Heart left ventricle (tissue), 16 donors: ENCODE data around the gene IL2RA. TPM values are rescaled to one million over a fixed set of nuclear protein-coding genes. Genes with fewer than 3 reads are reported as not detected.

ENCODE experiments used
- ATAC-seq, 4 donors: fragments of 200-7000 bp; cut with Tn5 transposase; one replicate each; pipeline ENCODE4 v1.9.1; 2020 to 2022; ENCODE audit warnings: moderate library complexity in 4 of 4, mild to moderate bottlenecking in 3 of 4, moderate number of reproducible peaks in 1 of 4
- DNase-seq, 5 donors: peaks; one replicate each; pipeline ENCODE4 v3.0.0-alpha.2; 2020
- H3K27ac ChIP-seq, 12 donors: fragments of 200-600 bp; sonication (generic) in 4 of 12; one replicate each; pipeline versions ENCODE4 v1.5.0 to v1.8.0; 2016 to 2022; ENCODE audit warnings: mild to moderate bottlenecking in 2 of 12
- H3K27me3 ChIP-seq, 9 donors: fragments of 200-600 bp; sonication (generic) in 2 of 9; one replicate each; pipeline versions ENCODE4 v1.5.1 to v1.8.0; 2016 to 2022; ENCODE audit warnings: mild to moderate bottlenecking in 3 of 9
- H3K36me3 ChIP-seq, 9 donors: fragments of 200-600 bp; sonication (generic) in 2 of 9; one replicate each; pipeline versions ENCODE4 v1.5.0 to v1.8.0; 2018 to 2022; ENCODE audit warnings: mild to moderate bottlenecking in 2 of 9
- H3K4me1 ChIP-seq, 12 donors: fragments of 200-600 bp; sonication (generic) in 4 of 12; one replicate each; pipeline versions ENCODE4 v1.5.0 to v1.8.0; 2016 to 2022; ENCODE audit warnings: mild to moderate bottlenecking in 3 of 12
- H3K4me3 ChIP-seq, 12 donors: fragments of 200-600 bp; sonication (generic) in 4 of 12; one replicate each; pipeline versions ENCODE4 v1.5.0 to v1.8.0; 2017 to 2022; ENCODE audit warnings: mild to moderate bottlenecking in 9 of 12, moderate library complexity in 4 of 12
- H3K9me3 ChIP-seq, 12 donors: fragments of 200-600 bp; sonication (generic) in 4 of 12; one replicate each; pipeline versions ENCODE4 v1.5.0 to v1.8.0; 2016 to 2022; ENCODE audit warnings: mild to moderate bottlenecking in 1 of 12
- CTCF ChIP-seq, 12 donors: fragments of 200-600 bp; sonication (generic) in 4 of 12; IDR thresholded peaks; one replicate each; pipeline versions ENCODE4 v1.5.0 to v1.8.0; 2018 to 2022; ENCODE audit warnings: antibody characterized with exemption in 12 of 12, mild to moderate bottlenecking in 5 of 12
- POLR2A ChIP-seq, 2 donors: fragments of 450-650 bp; IDR thresholded peaks; one replicate each; pipeline ENCODE4 v1.6.1; 2017; ENCODE audit warnings: antibody characterized with exemption in 2 of 2, mild to moderate bottlenecking in 2 of 2, moderate library complexity in 2 of 2
- WGBS, 4 donors: extraction: QIAGEN DNeasy Blood & Tissue Kit in 2 of 4; methylation state at CpG; one replicate each; pipeline versions ENCODE4 v1.1.5 to v1.1.7; 2013 to 2018; 5-methylcytosine and 5-hydroxymethylcytosine counted together
- intact Hi-C, 10 donors: fragments of 100-400 bp; cut with DNase I; formaldehyde crosslinking; loops; one replicate each; pipeline versions ENCODE4 v1.11.1 to v1.14.2; 2022
- polyA plus RNA-seq, 2 donors: library from polyadenylated mRNA; stranded (reverse); fragments of 200-250 nt; gene quantifications; one replicate each; pipeline ENCODE4 v1.2.3, GENCODE V29; 2013
- total RNA-seq, 9 donors: library from RNA; depleted of rRNA in 2 of 9; stranded (reverse); fragments of >200 nt in 2 of 9; fragmentation: NEBNext Ultra II Directional in 3 of 9; extraction: Animal tissue kit (Norgen Biotek cat#: 25700) in 3 of 9; gene quantifications; one replicate each; pipeline versions ENCODE4 v1.1.0 to v1.2.4, GENCODE V29; 2016 to 2023
- donor health status: ischemic (EF 13 %, LVEDD 7.1; RV severe dilation, severe dysfunction).
- donor health status: healthy with polysubstance abuse.
- donor health status: DM: no; HTN: yes; CAD: no.
- donor health status: DM: no; HTN: no; CAD: no.
- donor health status: ischemic (EF 25% LVEDD 6.9; RV normal size, moderate dysfunction).
- donor health status: ischemic (EF 25% LVEDD 5.7; RV mildly dilated, moderate dysfunction).
- donor health status: healthy.
- donor health status: DM: yes; HTN: yes; CAD: no.
- donor health status: ischemic (EF 35%, LVEDD 5.7; RV mildly dilated, moderate dysfunction).
- donor health status: nonischemic (EF 11% LVEDD 7.7; RV severe dilation, severe dysfunction).
- donor health status: DM: yes; HTN: yes; CAD: no.
- donor health status: PGD.
- donor health status: ischemic (EF 29% LVEDD 5.4; RV normal size, mild dysfunction).
- donor health status: nonischemic (EF 23%, LVEDD 6.1; RV moderate dilation, normal function).

The IL2RA gene
- total and polyA plus RNA-seq, 11 donors = 0.11 to 11.1 (median 0.90) TPM; not detected in 1

- peak overlapping the region in 10 of 12 donors; percentile 3 to 80 (median 49) for H3K27ac ChIP-seq
- H3K4me1 ChIP-seq = peaks cover 0 to 55% (median 11%) of the 10 kb centered on the region in 12 donors
- ATAC-seq (peak in 2 of 4 donors; percentile 48 to 71), DNase-seq (no peak)
- TF ChIP-seq CTCF (IDR thresholded peaks at IDR 0.05) (no peak), POLR2A (IDR thresholded peaks at IDR 0.05) (no peak)
- peak overlapping the region in 1 of 12 donors; percentile 2 for H3K4me3 ChIP-seq
- no peaks in the 10 kb centered on the region for H3K27me3 ChIP-seq
- intact Hi-C loops = loop anchor here in 1 of 10 donors (10.0 kb wide), 1 partner anchor 58 kb away; no protein-coding TSS in a partner anchor
- WGBS, 4 donors = 63 to 71% (median 68%) methylated on average over 13 of the region's 13 CpGs
- H3K9me3 ChIP-seq = no peaks in the 10 kb centered on the region
- H3K36me3 ChIP-seq = no peaks in the 10 kb centered on the region
Measured at GRCh38 chr10:6072215-6072934, 10.2 kb upstream of the IL2RA start.

GRCh38 chr10:6071181-6072175 lies 9.3 kb upstream of the IL2RA start:
- ATAC-seq = peak in 3 of 4 donors; percentile 31 to 55 (median 45)

GRCh38 chr10:6070660-6071059 lies 8.5 kb upstream of the IL2RA start:
- peak overlapping the region in 3 of 12 donors; percentile 37 to 80 (median 46) for H3K27ac ChIP-seq
- DNase-seq (no peak), ATAC-seq (no peak)
- 87 to 94% (median 91%) methylated on average over 5 of the region's 5 CpGs for WGBS, 4 donors
- TF ChIP-seq CTCF (IDR thresholded peaks at IDR 0.05) (no peak), POLR2A (IDR thresholded peaks at IDR 0.05) (no peak)
- intact Hi-C loops = loop anchor here in 1 of 10 donors (10.0 kb wide), 1 partner anchor 56 kb away; no protein-coding TSS in a partner anchor
- no peaks in the 10 kb centered on the region for H3K36me3 ChIP-seq
- no peak overlapping the region for H3K4me3 ChIP-seq
- H3K4me1 ChIP-seq = peaks cover 0 to 72% (median 16%) of the 10 kb centered on the region in 12 donors
- H3K27me3 ChIP-seq = no peaks in the 10 kb centered on the region
- H3K9me3 ChIP-seq = no peaks in the 10 kb centered on the region

More at GRCh38 chr10:6071181-6072175, 9.3 kb upstream of the IL2RA start:
- H3K9me3 ChIP-seq = no peaks in the 10 kb centered on the region
- TF ChIP-seq CTCF (IDR thresholded peaks at IDR 0.05) (no peak), POLR2A (IDR thresholded peaks at IDR 0.05) (no peak)
- peaks cover 0 to 64% (median 11%) of the 10 kb centered on the region in 12 donors for H3K4me1 ChIP-seq
- 79 to 85% (median 82%) methylated on average over 10 of the region's 10 CpGs for WGBS, 4 donors
- H3K36me3 ChIP-seq = no peaks in the 10 kb centered on the region
- intact Hi-C loops = loop anchor here in 1 of 10 donors (10.0 kb wide), 1 partner anchor 57 kb away; no protein-coding TSS in a partner anchor
- H3K27ac ChIP-seq = peak overlapping the region in 10 of 12 donors; percentile 3 to 80 (median 50)
- no peak for DNase-seq
- no peak overlapping the region for H3K4me3 ChIP-seq
- no peaks in the 10 kb centered on the region for H3K27me3 ChIP-seq
